Spleen (tissue), 7 donors: ENCODE results near the gene TSC1.

Experiments
- CTCF ChIP-seq, 11 experiments: fragments of 200-600 bp in 7 of 11; fragments of 450-650 bp in 4 of 11; sonication (generic) in 4 of 11; IDR thresholded peaks in 8 of 11; conservative IDR thresholded peaks in 3 of 11; 1 replicate in 7 of 11; 2 replicates in 4 of 11; pipeline versions ENCODE4 v1.4.0 to v1.8.0; 2016 to 2021; ENCODE audit warnings: antibody characterized with exemption in 11 of 11, inconsistent platforms in 4 of 11, mild to moderate bottlenecking in 1 of 11
- POLR2A ChIP-seq, 3 donors: fragments of 450-650 bp; IDR thresholded peaks; one replicate each; pipeline ENCODE4 v1.5.1; 2017; ENCODE audit warnings: antibody characterized with exemption in 3 of 3, mild to moderate bottlenecking in 1 of 3
- POLR2AphosphoS5 ChIP-seq, 3 donors: sonication (generic); formaldehyde crosslinking; IDR thresholded peaks; one replicate each; pipeline ENCODE4 v1.5.1; 2017; ENCODE audit warnings: antibody characterized with exemption in 3 of 3
- donor health status: DM: no; HTN: no; CAD: no; lungs with moderate emphysema.
- donor health status: DM: no; HTN: no; CAD: no.
- donor health status: DM: no; HTN: no; CAD: no.

- TF ChIP-seq CTCF (IDR thresholded peaks at IDR 0.05 in 8 of 11, conservative IDR thresholded peaks at IDR 0.05 in 3 of 11): no peak
- TF ChIP-seq POLR2A (IDR thresholded peaks at IDR 0.05): no peak
- no peak for TF ChIP-seq POLR2AphosphoS5 (IDR thresholded peaks at IDR 0.05)
Measured at GRCh38 chr9:132982458-132982857, 38.0 kb upstream of the TSC1 start.
